Esophagus muscularis mucosa (tissue), 4 donors: ENCODE results near the gene AP3D1.

Experiments used
- EP300 ChIP-seq: sonication (generic); formaldehyde crosslinking; IDR thresholded peaks from one replicate; pipeline ENCODE4 v1.6.1; 2017; ENCODE audit warnings: antibody characterized with exemption
- POLR2A ChIP-seq: fragments of 450-650 bp; IDR thresholded peaks from one replicate; pipeline ENCODE4 v1.6.1; 2017; ENCODE audit warnings: antibody characterized with exemption, moderate library complexity, mild to moderate bottlenecking, low read depth
- POLR2AphosphoS5 ChIP-seq, 2 donors: sonication (generic); formaldehyde crosslinking; IDR thresholded peaks; one replicate each; pipeline ENCODE4 v1.6.1; 2017; ENCODE audit warnings: antibody characterized with exemption in 2 of 2
- TF ChIP-seq, protein P1 (sequence below), 3 experiments: fragments of 200-600 bp in 2 of 3; fragments of 450-650 bp in 1 of 3; sonication (generic) in 2 of 3; IDR thresholded peaks; one replicate each; pipeline ENCODE4 v1.5.1; 2017 to 2019; ENCODE audit warnings: antibody characterized with exemption in 3 of 3, mild to moderate bottlenecking in 2 of 3, moderate library complexity in 1 of 3

DNA sequence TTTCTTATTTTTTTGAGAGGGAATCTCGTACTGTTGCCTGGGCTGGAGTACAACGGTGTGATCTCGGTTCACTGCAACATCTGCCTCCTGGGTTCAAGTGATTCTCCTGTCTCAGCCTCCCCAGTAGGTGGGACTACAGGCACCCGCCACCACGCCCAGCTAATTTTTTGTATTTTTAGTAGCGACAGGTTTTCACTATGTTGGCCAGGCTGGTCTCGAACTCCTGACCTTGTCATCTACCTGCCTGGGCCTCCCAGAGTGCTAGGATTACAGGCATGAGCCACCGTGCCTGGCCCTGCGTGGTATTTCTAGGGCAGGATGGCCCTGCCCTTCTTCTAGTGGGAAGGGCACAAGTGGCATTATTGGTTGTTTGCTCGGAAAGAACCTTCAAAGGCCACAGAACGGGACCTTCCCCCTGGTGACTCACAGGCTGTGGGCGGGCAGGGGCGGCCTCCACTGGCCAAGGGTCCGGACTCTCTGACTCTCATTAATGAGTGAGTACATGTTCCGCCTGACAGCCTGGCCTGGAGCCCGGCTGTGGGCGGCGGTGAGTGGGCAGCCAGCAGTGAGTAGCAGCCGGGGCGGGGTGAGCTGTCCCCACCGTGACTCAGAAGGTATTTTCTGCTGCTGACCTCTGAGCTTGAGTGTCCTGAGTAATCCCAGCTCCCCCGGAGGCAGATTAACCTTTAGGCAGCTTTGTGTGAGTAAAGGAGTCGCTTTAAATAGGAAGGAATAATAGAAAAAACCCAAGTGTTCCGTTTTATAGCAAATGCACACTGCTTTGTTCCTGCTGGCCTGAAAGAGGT is 17.5 kb upstream of the AP3D1 start:
- TF ChIP-seq, protein P1, sequence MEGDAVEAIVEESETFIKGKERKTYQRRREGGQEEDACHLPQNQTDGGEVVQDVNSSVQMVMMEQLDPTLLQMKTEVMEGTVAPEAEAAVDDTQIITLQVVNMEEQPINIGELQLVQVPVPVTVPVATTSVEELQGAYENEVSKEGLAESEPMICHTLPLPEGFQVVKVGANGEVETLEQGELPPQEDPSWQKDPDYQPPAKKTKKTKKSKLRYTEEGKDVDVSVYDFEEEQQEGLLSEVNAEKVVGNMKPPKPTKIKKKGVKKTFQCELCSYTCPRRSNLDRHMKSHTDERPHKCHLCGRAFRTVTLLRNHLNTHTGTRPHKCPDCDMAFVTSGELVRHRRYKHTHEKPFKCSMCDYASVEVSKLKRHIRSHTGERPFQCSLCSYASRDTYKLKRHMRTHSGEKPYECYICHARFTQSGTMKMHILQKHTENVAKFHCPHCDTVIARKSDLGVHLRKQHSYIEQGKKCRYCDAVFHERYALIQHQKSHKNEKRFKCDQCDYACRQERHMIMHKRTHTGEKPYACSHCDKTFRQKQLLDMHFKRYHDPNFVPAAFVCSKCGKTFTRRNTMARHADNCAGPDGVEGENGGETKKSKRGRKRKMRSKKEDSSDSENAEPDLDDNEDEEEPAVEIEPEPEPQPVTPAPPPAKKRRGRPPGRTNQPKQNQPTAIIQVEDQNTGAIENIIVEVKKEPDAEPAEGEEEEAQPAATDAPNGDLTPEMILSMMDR (IDR thresholded peaks at IDR 0.05): no peak
- TF ChIP-seq POLR2AphosphoS5 (IDR thresholded peaks at IDR 0.05) (peak; percentile 87 to 92), POLR2A (no peak), EP300 (peak; percentile 13)
